Heart right ventricle (tissue), 16 donors: ENCODE results near the gene ALPL. TPM values are rescaled to one million over a fixed set of nuclear protein-coding genes. Genes with fewer than 3 reads are reported as not detected.

Experiments used
- ATAC-seq, 8 donors: fragments of 200-7000 bp; cut with Tn5 transposase; one replicate each; pipeline ENCODE4 v1.9.1; 2020; ENCODE audit warnings: mild to moderate bottlenecking in 8 of 8, moderate library complexity in 8 of 8, moderate number of reproducible peaks in 1 of 8
- DNase-seq, 2 donors: peaks; one replicate each; pipeline ENCODE4 v3.0.0-alpha.2; 2020
- H3K27ac ChIP-seq, 10 donors: fragments of 200-600 bp; sonication (generic) in 2 of 10; one replicate each; pipeline versions ENCODE4 v1.5.0 to v1.8.0; 2020 to 2022; ENCODE audit warnings: mild to moderate bottlenecking in 3 of 10
- H3K27me3 ChIP-seq, 7 donors: fragments of 200-600 bp; one replicate each; pipeline ENCODE4 v1.8.0; 2021 to 2022; ENCODE audit warnings: mild to moderate bottlenecking in 2 of 7
- H3K36me3 ChIP-seq, 9 donors: fragments of 200-600 bp; sonication (generic) in 1 of 9; one replicate each; pipeline versions ENCODE4 v1.5.0 to v1.8.0; 2020 to 2022; ENCODE audit warnings: mild to moderate bottlenecking in 2 of 9
- H3K4me1 ChIP-seq, 9 donors: fragments of 200-600 bp; sonication (generic) in 1 of 9; one replicate each; pipeline versions ENCODE4 v1.5.0 to v1.8.0; 2020 to 2022; ENCODE audit warnings: mild to moderate bottlenecking in 4 of 9
- H3K4me3 ChIP-seq, 10 donors: fragments of 200-600 bp; sonication (generic) in 2 of 10; one replicate each; pipeline versions ENCODE4 v1.5.0 to v1.8.0; 2020 to 2022; ENCODE audit warnings: mild to moderate bottlenecking in 7 of 10, moderate library complexity in 2 of 10
- H3K9me3 ChIP-seq, 11 donors: fragments of 200-600 bp in 10 of 11; sonication (generic) in 2 of 11; one replicate each; pipeline versions ENCODE4 v1.5.0 to v1.8.0; 2013 to 2022; ENCODE audit warnings: mild to moderate bottlenecking in 2 of 11, control low read depth in 1 of 11, moderate library complexity in 1 of 11
- WGBS, 2 donors: extraction: QIAGEN DNeasy Blood & Tissue Kit; methylation state at CpG; one replicate each; pipeline ENCODE4 v1.1.7; 2013; ENCODE audit warnings: inconsistent platforms in 1 of 2; 5-methylcytosine and 5-hydroxymethylcytosine counted together
- intact Hi-C, 10 donors: fragments of 100-400 bp; cut with DNase I; formaldehyde crosslinking; loops; one replicate each; pipeline versions ENCODE4 v1.11.1 to v1.14.2; 2022
- polyA plus RNA-seq, 2 donors: library from polyadenylated mRNA; stranded (reverse); fragments of 200-250 nt; gene quantifications; one replicate each; pipeline ENCODE4 v1.2.3, GENCODE V29; 2013
- total RNA-seq, 10 donors: library from RNA; stranded (reverse); fragmentation: NEBNext Ultra II Directional in 3 of 10; extraction: Animal tissue kit (Norgen Biotek cat#: 25700) in 3 of 10; gene quantifications; one replicate each; pipeline versions ENCODE4 v1.2.1 to v1.2.4, GENCODE V29; 2021 to 2023
- TF ChIP-seq, protein P1 (sequence below), 9 donors: fragments of 200-600 bp; sonication (generic) in 2 of 9; IDR thresholded peaks; one replicate each; pipeline versions ENCODE4 v1.5.0 to v1.8.0; 2021 to 2022; ENCODE audit warnings: antibody characterized with exemption in 9 of 9, mild to moderate bottlenecking in 5 of 9, moderate library complexity in 1 of 9
- donor health status: Arrhythmogenic right ventricular cardiomyopathy.
- donor health status: ischemic (EF 13 %, LVEDD 7.1; RV severe dilation, severe dysfunction).
- donor health status: healthy with polysubstance abuse.
- donor health status: DM: no; HTN: yes; CAD: no.
- donor health status: DM: no; HTN: no; CAD: no.
- donor health status: ischemic (EF 25% LVEDD 6.9; RV normal size, moderate dysfunction).
- donor health status: ischemic (EF 25% LVEDD 5.7; RV mildly dilated, moderate dysfunction).
- donor health status: healthy.
- donor health status: DM: yes; HTN: yes; CAD: no.
- donor health status: Ischemic cardiomyopathy.
- donor health status: ischemic (EF 35%, LVEDD 5.7; RV mildly dilated, moderate dysfunction).
- donor health status: nonischemic (EF 11% LVEDD 7.7; RV severe dilation, severe dysfunction).
- donor health status: DM: yes; HTN: yes; CAD: no.
- donor health status: PGD.
- donor health status: ischemic (EF 29% LVEDD 5.4; RV normal size, mild dysfunction).
- donor health status: nonischemic (EF 23%, LVEDD 6.1; RV moderate dilation, normal function).

Gene ALPL
- total and polyA plus RNA-seq, 12 donors: 7.1 to 21.1 (median 9.3) TPM

- intact Hi-C loops: loop anchor here in 8 of 10 donors (1.0 to 10.0 kb wide), 8 partner anchors 64 to 150 kb away; no protein-coding TSS in a partner anchor
- DNase-seq (peak; percentile 68 to 77), ATAC-seq (peak; percentile 78 to 89 (median 85))
- peaks cover 0 to 49% (median 20%) of the 10 kb centered on the region in 7 donors for H3K27me3 ChIP-seq
- H3K4me1 ChIP-seq: peaks cover 10 to 43% (median 23%) of the 10 kb centered on the region in 9 donors
- no peaks in the 10 kb centered on the region for H3K36me3 ChIP-seq
- WGBS, 2 donors: 7 to 12% methylated on average over 29 to 45 of the region's 45 CpGs
- TF ChIP-seq, protein P1, sequence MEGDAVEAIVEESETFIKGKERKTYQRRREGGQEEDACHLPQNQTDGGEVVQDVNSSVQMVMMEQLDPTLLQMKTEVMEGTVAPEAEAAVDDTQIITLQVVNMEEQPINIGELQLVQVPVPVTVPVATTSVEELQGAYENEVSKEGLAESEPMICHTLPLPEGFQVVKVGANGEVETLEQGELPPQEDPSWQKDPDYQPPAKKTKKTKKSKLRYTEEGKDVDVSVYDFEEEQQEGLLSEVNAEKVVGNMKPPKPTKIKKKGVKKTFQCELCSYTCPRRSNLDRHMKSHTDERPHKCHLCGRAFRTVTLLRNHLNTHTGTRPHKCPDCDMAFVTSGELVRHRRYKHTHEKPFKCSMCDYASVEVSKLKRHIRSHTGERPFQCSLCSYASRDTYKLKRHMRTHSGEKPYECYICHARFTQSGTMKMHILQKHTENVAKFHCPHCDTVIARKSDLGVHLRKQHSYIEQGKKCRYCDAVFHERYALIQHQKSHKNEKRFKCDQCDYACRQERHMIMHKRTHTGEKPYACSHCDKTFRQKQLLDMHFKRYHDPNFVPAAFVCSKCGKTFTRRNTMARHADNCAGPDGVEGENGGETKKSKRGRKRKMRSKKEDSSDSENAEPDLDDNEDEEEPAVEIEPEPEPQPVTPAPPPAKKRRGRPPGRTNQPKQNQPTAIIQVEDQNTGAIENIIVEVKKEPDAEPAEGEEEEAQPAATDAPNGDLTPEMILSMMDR (IDR thresholded peaks at IDR 0.05): peak; percentile 47 to 73 (median 64)
- peak overlapping the region in 3 of 10 donors; percentile 17 to 70 (median 47) for H3K27ac ChIP-seq
- no peaks in the 10 kb centered on the region for H3K9me3 ChIP-seq
- H3K4me3 ChIP-seq: peak overlapping the region in 9 of 10 donors; percentile 29 to 60 (median 52)
Measured at GRCh38 chr1:21508580-21509350, 458 bp upstream of the ALPL start.

DNA sequence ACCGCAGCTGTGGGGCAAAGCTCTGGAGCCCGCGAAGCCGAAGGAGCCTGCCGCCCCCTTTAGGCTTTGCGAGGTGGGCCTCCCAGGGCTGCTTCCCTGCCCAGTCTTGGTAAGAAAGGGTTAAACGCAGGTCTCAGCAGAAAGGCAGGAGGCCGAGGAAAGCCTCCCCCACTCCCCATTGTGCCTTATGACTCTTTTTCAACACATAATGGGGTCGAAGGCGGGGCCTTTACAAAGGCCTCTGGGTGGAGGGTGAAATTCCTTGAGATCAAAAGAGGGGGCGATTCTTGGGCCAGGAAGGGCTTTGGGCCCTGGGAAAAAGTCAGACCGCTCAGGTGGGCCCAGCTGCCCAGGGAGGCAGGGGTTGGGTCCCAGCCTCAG, 880 bp downstream of the ALPL start:
- Histone ChIP-seq H3K9me3 (no peaks in the 10 kb centered on the region), H3K36me3 (no peaks in the 10 kb centered on the region), H3K27ac (peak overlapping the region in 6 of 10 donors; percentile 14 to 70 (median 58)), H3K4me1 (peaks cover 10 to 43% (median 23%) of the 10 kb centered on the region in 9 donors), H3K4me3 (peak overlapping the region in 9 of 10 donors; percentile 29 to 60 (median 52)), H3K27me3 (peaks cover 0 to 49% (median 20%) of the 10 kb centered on the region in 7 donors)
- intact Hi-C loops: loop anchor here in 6 of 10 donors (5.0 to 10.0 kb wide), 5 partner anchors 62 to 147 kb away; no protein-coding TSS in a partner anchor
- no peak for DNase-seq
- TF ChIP-seq, protein P1 (IDR thresholded peaks at IDR 0.05): no peak
- 58 to 62% methylated on average over 12 of the region's 12 CpGs for WGBS, 2 donors
- ATAC-seq: peak in 1 of 8 donors; percentile 9

DNA sequence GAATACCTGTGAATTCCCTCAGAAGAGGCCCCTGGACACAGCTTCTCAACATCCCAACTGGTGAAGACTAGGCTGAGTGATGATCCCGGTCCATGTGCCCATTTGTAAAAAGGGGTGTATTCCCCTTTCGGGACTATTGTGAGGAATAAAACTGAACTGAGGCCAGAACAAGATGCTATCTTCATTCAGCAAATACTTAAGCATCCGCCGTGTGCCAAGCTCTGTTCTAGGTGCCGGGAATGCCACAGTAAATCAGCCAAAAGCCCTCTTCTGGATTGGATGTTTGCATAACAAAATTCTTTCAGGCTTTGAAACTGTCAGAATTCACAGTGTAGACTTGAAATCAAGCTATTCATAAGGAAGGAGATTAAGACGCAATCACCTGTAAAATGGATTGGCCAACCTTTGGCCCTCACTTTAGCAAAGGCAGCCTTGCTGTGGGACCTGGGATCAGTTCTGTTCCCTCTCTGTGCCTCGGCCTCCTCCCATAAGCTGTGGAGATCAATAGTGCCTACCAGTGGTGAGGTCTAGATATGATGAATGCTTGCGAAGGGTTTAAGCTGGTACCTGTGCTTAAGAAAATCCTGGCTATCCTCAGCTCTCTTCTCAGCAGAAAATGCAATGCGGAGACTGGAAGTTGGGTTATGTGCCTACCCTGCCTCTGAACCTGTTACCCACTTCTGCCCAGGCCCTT, 1.8 kb downstream of the ALPL start:
- H3K9me3 ChIP-seq: no peaks in the 10 kb centered on the region
- ATAC-seq: no peak
- DNase-seq: no peak
- peaks cover 10 to 43% (median 23%) of the 10 kb centered on the region in 9 donors for H3K4me1 ChIP-seq
- H3K36me3 ChIP-seq: no peaks in the 10 kb centered on the region
- 83% methylated on average over 9 of the region's 9 CpGs for WGBS, 2 donors
- H3K27ac ChIP-seq: peak overlapping the region in 6 of 10 donors; percentile 17 to 58 (median 37)
- TF ChIP-seq, protein P1 (IDR thresholded peaks at IDR 0.05): no peak
- H3K4me3 ChIP-seq: peak overlapping the region in 6 of 10 donors; percentile 48 to 60 (median 56)
- H3K27me3 ChIP-seq: peaks cover 0 to 49% (median 20%) of the 10 kb centered on the region in 7 donors
- intact Hi-C loops: loop anchor here in 7 of 10 donors (1.0 to 10.0 kb wide), 6 partner anchors 59 to 146 kb away; no protein-coding TSS in a partner anchor
